ENCODE results near the gene OSBPL6.

OSBPL6 gene

DNA sequence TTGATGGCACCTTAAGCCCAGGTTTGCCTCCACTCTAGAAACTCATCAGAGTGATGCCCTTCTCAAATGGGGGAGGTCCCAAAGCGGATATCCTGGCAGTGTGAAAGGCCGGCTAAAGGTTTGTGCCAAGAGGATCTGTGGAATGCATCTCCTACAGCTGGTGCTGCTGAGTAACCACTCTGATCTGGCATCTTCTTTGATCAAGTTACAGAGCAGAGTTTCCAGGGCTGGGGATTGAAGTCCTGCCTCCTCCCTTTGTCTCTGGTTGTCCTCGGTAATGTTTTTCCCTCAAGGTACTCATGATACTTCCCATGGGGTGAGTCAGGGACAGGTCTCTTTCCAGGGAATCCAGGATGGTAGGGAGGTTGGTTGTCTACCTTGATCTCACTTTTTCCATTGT lies 232.1 kb downstream of the OSBPL6 start:
- CTCF ChIA-PET: interaction anchor here (0.6 to 1.5 kb wide), 2 partner anchors 12 to 855 kb away, joined by 3 to 6 read pairs; no protein-coding TSS in a partner anchor
- peaks cover 10 to 53% of the 10 kb centered on the region in 2 experiments for H3K36me3 ChIP-seq (ENCODE audit: control insufficient read depth in 2 of 2, insufficient read depth in 1 of 2, low read length in 2 of 2)
- POLR2A ChIA-PET: no interaction called here
- H3K4me1 ChIP-seq (ENCODE audit: control insufficient read depth, insufficient read depth, low read length): no peaks in the 10 kb centered on the region
- H3K27ac ChIP-seq (ENCODE audit: extremely low read depth, low read depth, low read length): no peak overlapping the region
- H3K4me3 ChIP-seq (ENCODE audit: low read depth, low read length): no peak overlapping the region
- no peaks in the 10 kb centered on the region for H3K9me3 ChIP-seq (ENCODE audit: control insufficient read depth, insufficient read depth, low read depth, low read length)
- no peak for TF ChIP-seq ZFP37 (tag by site-specific recombination; IDR thresholded peaks at IDR 0.05)
- TF ChIP-seq ZNF10 (tag by site-specific recombination; IDR thresholded peaks at IDR 0.05): no peak
- TF ChIP-seq, protein P1, sequence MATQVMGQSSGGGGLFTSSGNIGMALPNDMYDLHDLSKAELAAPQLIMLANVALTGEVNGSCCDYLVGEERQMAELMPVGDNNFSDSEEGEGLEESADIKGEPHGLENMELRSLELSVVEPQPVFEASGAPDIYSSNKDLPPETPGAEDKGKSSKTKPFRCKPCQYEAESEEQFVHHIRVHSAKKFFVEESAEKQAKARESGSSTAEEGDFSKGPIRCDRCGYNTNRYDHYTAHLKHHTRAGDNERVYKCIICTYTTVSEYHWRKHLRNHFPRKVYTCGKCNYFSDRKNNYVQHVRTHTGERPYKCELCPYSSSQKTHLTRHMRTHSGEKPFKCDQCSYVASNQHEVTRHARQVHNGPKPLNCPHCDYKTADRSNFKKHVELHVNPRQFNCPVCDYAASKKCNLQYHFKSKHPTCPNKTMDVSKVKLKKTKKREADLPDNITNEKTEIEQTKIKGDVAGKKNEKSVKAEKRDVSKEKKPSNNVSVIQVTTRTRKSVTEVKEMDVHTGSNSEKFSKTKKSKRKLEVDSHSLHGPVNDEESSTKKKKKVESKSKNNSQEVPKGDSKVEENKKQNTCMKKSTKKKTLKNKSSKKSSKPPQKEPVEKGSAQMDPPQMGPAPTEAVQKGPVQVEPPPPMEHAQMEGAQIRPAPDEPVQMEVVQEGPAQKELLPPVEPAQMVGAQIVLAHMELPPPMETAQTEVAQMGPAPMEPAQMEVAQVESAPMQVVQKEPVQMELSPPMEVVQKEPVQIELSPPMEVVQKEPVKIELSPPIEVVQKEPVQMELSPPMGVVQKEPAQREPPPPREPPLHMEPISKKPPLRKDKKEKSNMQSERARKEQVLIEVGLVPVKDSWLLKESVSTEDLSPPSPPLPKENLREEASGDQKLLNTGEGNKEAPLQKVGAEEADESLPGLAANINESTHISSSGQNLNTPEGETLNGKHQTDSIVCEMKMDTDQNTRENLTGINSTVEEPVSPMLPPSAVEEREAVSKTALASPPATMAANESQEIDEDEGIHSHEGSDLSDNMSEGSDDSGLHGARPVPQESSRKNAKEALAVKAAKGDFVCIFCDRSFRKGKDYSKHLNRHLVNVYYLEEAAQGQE (tag by site-specific recombination; IDR thresholded peaks at IDR 0.05): no peak
- TF ChIP-seq ZIC2 (tag by site-specific recombination; IDR thresholded peaks at IDR 0.05): no peak
- TF ChIP-seq ZNF138 (tag by site-specific recombination; IDR thresholded peaks at IDR 0.05; ENCODE audit: borderline replicate concordance): no peak
- no peak for TF ChIP-seq ZNF621 (tag by site-specific recombination; IDR thresholded peaks at IDR 0.05)
- no peak for TF ChIP-seq ZNF2 (tag by site-specific recombination; IDR thresholded peaks at IDR 0.05)
- TF ChIP-seq ZNF350 (tag by site-specific recombination; IDR thresholded peaks at IDR 0.05): no peak
- TF ChIP-seq GLI2 (tag by site-specific recombination; IDR thresholded peaks at IDR 0.05; ENCODE audit: borderline replicate concordance, low read depth): no peak

DNA sequence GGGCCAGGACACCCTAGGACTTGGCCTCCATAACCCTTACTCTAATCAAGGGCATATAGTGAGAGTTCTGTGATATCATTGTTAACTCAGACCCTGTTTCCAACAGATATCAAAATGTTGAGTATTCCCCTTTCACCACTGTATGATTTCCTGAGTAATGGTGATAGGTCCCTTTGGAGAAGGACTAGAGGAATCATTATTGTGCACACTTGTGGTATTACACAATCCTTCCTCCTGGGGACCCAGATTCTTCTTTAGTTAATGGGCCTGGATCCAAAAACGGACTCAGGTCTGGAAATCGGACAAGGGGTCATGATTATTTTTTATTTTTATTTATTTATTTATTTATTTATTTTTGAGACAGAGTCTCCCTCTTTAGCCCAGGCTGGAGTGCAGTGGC lies 233.1 kb downstream of the OSBPL6 start:
- CTCF ChIA-PET: interaction anchor here (1.2 kb wide), 1 partner anchor 12 kb away, joined by 5 read pairs; no protein-coding TSS in a partner anchor
- Histone ChIP-seq H3K27ac (ENCODE audit: extremely low read depth, low read depth, low read length) (no peak overlapping the region), H3K9me3 (ENCODE audit: control insufficient read depth, insufficient read depth, low read depth, low read length) (no peaks in the 10 kb centered on the region), H3K36me3 (ENCODE audit: control insufficient read depth in 2 of 2, insufficient read depth in 1 of 2, low read length in 2 of 2) (peaks cover 10 to 63% of the 10 kb centered on the region in 2 experiments), H3K4me3 (ENCODE audit: low read depth, low read length) (no peak overlapping the region), H3K4me1 (ENCODE audit: control insufficient read depth, insufficient read depth, low read length) (no peaks in the 10 kb centered on the region)
- POLR2A ChIA-PET: interaction anchor here (1.0 to 1.6 kb wide), 2 partner anchors 9 to 24 kb away, joined by 4 to 7 read pairs; partner anchors contain the start of genes PJVK and PRKRA
- no peak for TF ChIP-seq OSR2 (tag by site-specific recombination; IDR thresholded peaks at IDR 0.05)
- no peak for TF ChIP-seq YY1 (tag by site-specific recombination; IDR thresholded peaks at IDR 0.05)
- no peak for TF ChIP-seq OVOL3 (tag by site-specific recombination; IDR thresholded peaks at IDR 0.05)
- TF ChIP-seq, protein P2, sequence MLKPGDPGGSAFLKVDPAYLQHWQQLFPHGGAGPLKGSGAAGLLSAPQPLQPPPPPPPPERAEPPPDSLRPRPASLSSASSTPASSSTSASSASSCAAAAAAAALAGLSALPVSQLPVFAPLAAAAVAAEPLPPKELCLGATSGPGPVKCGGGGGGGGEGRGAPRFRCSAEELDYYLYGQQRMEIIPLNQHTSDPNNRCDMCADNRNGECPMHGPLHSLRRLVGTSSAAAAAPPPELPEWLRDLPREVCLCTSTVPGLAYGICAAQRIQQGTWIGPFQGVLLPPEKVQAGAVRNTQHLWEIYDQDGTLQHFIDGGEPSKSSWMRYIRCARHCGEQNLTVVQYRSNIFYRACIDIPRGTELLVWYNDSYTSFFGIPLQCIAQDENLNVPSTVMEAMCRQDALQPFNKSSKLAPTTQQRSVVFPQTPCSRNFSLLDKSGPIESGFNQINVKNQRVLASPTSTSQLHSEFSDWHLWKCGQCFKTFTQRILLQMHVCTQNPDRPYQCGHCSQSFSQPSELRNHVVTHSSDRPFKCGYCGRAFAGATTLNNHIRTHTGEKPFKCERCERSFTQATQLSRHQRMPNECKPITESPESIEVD (tag by site-specific recombination; IDR thresholded peaks at IDR 0.05): no peak
- no peak for TF ChIP-seq ZFP37 (tag by site-specific recombination; IDR thresholded peaks at IDR 0.05)
- TF ChIP-seq, protein P3, sequence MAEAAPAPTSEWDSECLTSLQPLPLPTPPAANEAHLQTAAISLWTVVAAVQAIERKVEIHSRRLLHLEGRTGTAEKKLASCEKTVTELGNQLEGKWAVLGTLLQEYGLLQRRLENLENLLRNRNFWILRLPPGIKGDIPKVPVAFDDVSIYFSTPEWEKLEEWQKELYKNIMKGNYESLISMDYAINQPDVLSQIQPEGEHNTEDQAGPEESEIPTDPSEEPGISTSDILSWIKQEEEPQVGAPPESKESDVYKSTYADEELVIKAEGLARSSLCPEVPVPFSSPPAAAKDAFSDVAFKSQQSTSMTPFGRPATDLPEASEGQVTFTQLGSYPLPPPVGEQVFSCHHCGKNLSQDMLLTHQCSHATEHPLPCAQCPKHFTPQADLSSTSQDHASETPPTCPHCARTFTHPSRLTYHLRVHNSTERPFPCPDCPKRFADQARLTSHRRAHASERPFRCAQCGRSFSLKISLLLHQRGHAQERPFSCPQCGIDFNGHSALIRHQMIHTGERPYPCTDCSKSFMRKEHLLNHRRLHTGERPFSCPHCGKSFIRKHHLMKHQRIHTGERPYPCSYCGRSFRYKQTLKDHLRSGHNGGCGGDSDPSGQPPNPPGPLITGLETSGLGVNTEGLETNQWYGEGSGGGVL (tag by site-specific recombination; IDR thresholded peaks at IDR 0.05): no peak
- no peak for TF ChIP-seq HOXA7 (CRISPR knock-in tag; IDR thresholded peaks at IDR 0.05; ENCODE audit: borderline replicate concordance)
- no peak for TF ChIP-seq ZNF341 (tag by site-specific recombination; IDR thresholded peaks at IDR 0.05; ENCODE audit: low read depth)
- no peak for TF ChIP-seq ZNF175 (tag by site-specific recombination; IDR thresholded peaks at IDR 0.05)
- TF ChIP-seq, protein P4, sequence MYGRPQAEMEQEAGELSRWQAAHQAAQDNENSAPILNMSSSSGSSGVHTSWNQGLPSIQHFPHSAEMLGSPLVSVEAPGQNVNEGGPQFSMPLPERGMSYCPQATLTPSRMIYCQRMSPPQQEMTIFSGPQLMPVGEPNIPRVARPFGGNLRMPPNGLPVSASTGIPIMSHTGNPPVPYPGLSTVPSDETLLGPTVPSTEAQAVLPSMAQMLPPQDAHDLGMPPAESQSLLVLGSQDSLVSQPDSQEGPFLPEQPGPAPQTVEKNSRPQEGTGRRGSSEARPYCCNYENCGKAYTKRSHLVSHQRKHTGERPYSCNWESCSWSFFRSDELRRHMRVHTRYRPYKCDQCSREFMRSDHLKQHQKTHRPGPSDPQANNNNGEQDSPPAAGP (tag by site-specific recombination; IDR thresholded peaks at IDR 0.05): no peak
- TF ChIP-seq, protein P5, sequence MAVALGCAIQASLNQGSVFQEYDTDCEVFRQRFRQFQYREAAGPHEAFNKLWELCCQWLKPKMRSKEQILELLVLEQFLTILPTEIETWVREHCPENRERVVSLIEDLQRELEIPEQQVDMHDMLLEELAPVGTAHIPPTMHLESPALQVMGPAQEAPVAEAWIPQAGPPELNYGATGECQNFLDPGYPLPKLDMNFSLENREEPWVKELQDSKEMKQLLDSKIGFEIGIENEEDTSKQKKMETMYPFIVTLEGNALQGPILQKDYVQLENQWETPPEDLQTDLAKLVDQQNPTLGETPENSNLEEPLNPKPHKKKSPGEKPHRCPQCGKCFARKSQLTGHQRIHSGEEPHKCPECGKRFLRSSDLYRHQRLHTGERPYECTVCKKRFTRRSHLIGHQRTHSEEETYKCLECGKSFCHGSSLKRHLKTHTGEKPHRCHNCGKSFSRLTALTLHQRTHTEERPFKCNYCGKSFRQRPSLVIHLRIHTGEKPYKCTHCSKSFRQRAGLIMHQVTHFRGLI (tag by site-specific recombination; IDR thresholded peaks at IDR 0.05): no peak
- TF ChIP-seq ZNF37A (tag by site-specific recombination; IDR thresholded peaks at IDR 0.05): no peak
- TF ChIP-seq, protein P6, sequence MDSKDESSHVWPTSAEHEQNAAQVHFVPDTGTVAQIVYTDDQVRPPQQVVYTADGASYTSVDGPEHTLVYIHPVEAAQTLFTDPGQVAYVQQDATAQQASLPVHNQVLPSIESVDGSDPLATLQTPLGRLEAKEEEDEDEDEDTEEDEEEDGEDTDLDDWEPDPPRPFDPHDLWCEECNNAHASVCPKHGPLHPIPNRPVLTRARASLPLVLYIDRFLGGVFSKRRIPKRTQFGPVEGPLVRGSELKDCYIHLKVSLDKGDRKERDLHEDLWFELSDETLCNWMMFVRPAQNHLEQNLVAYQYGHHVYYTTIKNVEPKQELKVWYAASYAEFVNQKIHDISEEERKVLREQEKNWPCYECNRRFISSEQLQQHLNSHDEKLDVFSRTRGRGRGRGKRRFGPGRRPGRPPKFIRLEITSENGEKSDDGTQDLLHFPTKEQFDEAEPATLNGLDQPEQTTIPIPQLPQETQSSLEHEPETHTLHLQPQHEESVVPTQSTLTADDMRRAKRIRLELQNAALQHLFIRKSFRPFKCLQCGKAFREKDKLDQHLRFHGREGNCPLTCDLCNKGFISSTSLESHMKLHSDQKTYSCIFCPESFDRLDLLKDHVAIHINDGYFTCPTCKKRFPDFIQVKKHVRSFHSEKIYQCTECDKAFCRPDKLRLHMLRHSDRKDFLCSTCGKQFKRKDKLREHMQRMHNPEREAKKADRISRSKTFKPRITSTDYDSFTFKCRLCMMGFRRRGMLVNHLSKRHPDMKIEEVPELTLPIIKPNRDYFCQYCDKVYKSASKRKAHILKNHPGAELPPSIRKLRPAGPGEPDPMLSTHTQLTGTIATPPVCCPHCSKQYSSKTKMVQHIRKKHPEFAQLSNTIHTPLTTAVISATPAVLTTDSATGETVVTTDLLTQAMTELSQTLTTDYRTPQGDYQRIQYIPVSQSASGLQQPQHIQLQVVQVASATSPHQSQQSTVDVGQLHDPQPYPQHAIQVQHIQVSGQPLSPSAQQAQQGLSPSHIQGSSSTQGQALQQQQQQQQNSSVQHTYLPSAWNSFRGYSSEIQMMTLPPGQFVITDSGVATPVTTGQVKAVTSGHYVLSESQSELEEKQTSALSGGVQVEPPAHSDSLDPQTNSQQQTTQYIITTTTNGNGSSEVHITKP (tag by site-specific recombination; IDR thresholded peaks at IDR 0.05): no peak

All from HEK293 (cell line).